Measurements from ENCODE around the gene GAS2L1.
"Not testable (repeated sequence)": the region's sequence is repeated elsewhere in the genome, so short reads cannot be mapped to it uniquely, and the experiment has no call there.

GAS2L1 gene

DNA sequence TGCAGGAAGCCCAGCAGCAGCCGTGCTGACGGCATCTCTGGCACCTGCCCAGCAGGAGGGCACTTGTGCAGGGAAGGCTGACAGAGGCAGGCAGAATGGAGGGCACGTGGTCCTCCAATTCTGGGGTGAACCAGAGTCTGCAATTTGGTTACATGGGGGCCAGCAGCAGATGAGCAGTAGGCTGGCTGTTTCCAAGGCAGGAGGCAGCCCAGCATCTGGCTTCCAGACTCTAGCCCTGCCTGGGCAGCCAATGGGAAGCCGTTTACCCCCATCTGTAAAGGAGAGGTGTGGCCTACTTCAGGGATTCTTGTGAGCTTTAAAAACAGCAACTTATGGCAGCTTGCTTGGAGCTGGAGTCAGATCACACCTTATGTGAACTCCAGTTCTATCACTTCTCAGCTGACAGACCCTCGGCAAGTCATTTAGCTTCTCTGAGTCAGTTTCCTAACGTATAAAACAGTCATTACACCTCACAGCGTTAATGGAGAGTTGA lies 36.9 kb downstream of the GAS2L1 start:
- no peak for DNase-seq

DNA sequence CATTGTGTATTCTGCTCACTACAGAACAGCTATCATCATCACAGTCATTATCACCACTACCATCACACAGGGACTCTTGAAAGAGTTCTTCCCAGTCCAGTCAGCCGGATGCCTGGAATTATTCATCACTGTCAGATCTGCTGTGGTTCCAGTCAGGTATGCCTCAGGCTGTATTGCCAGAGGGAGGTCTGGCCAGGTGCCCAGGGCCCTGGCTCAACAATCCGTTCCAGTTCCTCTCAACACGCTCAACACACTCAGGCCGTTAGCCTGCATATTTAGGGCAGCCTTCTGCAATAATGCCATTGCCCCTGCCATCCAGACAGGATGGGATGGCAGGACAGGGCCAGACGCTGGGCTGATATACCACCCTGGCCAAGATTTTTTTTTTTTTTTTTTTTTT lies 37.7 kb downstream of the GAS2L1 start:
- DNase-seq = no peak

DNA sequence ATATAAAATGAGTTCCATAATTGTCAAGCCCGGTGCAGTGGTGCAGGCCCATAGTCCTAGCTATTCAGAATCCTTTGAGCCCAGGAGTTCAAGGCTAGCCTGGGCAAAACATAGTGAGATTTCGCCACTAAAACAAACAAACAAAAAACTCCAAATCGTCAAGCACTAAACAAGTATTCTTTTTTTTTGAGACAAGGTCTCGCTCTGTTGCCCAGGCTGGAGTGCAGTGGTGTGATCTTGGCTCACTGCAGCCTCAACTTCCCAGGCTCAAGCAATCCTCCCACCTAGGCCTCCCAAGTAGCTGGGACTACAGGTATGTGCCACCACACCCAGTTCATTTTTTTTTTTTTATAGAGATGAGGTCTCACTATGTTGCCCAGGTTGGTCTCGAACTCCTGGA lies 38.4 kb downstream of the GAS2L1 start:
- DNase-seq = not testable (repeated sequence)

DNA sequence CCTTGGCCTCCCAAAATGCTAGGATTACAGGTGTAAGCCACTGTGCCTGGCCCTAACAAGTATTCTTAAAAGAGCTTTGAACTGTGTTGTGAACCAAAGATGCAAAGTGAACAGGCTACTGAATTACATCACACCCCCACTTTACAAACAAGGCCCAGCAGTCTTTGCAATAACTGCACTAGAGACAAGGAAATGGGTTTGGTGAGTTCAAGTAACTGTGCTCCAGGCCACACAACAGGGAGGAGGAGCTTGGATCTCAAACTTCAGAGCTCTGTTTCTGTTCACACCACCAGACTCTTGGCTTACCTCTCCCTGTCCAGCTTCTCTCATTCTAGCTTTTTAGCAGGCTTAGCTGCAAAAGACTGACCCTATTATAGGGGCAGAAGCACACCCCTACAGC lies 39.5 kb downstream of the GAS2L1 start:
- no peak for DNase-seq

DNA sequence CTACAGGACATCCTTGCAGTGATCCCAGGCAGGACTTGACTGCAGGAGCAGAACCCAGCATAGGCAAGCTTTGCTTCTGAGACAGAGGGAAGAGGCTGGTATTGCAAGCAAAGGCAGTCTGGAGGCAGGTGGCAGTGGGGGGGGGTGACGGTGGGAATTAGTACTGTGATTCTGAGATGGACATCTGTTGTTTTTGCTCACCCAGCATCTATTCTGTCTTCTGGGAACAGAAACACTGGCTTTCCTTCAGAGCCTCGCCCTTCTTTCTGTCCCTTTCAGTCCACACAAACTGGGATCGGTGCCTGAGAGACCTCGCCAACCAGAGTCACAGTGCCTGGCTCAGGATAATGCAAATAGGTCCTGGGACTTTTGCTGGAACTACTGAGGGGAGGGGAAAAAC lies 40.2 kb downstream of the GAS2L1 start:
- no peak for DNase-seq

DNA sequence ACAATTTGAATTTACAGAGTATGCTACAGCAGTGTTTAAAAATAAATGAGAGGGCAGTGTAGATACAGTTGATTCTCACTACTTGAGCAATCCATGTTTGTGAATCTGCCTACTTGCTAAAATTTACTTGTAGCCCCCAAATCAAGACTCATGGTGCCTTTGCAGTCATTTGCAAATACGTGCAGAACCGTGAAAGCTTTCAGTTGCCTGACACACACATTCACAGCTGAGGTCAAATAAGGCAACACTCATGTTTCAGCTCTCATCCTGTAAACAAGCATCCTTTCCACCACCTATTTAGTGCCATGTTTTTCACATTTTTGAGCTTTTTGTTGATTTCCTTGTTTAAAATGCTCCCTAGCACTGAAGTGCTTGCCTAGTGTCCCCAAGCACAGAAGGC lies 41.6 kb downstream of the GAS2L1 start:
- no peak for DNase-seq

GRCh38 chr22:29348956-29349355 lies 42.5 kb downstream of the GAS2L1 start:
- no peak for DNase-seq

GRCh38 chr22:29351042-29351441 lies 44.6 kb downstream of the GAS2L1 start:
- no peak for DNase-seq

- no peak for DNase-seq
Measured at GRCh38 chr22:29351891-29352290, 45.4 kb downstream of the GAS2L1 start.

- DNase-seq = no peak
Measured at GRCh38 chr22:29352778-29353177, 46.3 kb downstream of the GAS2L1 start.

- no peak for DNase-seq
Measured at GRCh38 chr22:29353286-29353685, 46.8 kb downstream of the GAS2L1 start.

- DNase-seq = no peak
Measured at GRCh38 chr22:29353860-29354259, 47.4 kb downstream of the GAS2L1 start.

DNA sequence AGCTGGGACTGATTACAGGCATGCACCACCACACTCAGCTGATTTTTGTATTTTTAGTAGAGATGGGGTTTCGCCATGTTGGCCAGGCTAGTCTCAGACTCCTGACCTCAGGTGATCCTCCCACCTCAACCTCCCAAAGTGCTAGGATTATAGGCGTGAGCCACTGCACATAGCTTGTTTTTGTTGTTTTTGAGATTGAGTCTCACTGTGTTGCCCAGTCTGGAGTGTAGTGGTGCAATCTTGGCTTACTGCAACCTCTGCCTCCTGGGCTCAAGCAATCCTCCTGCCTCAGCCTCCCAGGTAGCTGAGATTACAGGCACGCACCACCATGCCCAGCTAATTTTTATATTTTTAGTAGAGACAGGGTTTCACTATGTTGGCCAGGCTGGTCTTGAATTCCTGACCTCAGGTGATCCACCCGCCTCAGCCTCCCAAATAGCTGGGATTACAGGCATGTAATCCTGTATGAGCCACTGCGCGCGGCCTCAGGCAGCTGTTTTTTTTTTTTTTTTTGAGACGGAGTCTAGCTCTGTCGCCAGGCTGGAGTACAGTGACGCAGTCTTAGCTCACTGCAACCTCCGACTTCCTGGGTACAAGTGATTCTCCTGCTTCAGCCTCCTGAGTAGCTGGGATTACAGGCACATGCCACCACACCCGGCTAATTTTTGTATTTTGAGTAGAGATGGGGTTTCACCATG lies 50.9 kb downstream of the GAS2L1 start:
- not testable (repeated sequence) for DNase-seq

DNA sequence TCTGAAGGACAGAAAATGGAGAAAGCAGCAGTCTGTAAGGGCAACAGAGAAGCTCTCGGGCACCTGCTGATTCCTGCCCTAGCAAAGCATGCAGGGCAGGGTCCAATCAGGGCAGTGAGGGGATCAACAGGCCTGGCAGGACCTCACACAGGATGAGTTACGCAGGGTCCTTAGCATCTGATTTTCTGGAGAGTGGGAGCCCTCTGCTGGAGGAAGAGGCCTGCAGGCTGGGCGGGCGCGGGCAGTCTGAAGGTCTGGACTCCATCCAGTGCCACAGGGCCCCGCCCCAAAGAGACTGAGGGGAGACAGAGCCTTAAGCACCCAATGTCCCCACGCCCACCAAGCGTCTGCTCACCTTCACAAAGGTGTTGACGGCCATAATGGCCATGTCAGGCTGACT lies 53.0 kb downstream of the GAS2L1 start:
- no peak for DNase-seq

All from stimulated activated CD4-positive, alpha-beta T cell treated with anti-CD3 and anti-CD28 coated beads, Interleukin-4, amount 100 ng/mL, for 1 hour (primary cell).